Endothelial cell of umbilical vein (primary cell): ENCODE data around the gene MAMSTR. TPM values are rescaled to one million over a fixed set of nuclear protein-coding genes. Genes with fewer than 3 reads are reported as not detected.

ENCODE experiments used
- BruUV-seq: library from RNA; stranded (reverse); fragments of 400-500 nt; replicated peaks from 2 replicates; lab custom pipeline; 2021; lab: Mats Ljungman, UMichigan
- CTCF ChIA-PET: fragments of 300-600, 350-600 bp; sonication (Branson Sonifier 250); formaldehyde crosslinking; loops from one replicate; lab custom pipeline; 2021; ENCODE audit warnings: antibody characterized with exemption, inconsistent platforms; lab: Charles Lee
- POLR2A ChIA-PET: fragments of 300-600, 350-600 bp; sonication (Branson Sonifier 250); formaldehyde crosslinking; loops from one replicate; lab custom pipeline; 2021; ENCODE audit warnings: antibody characterized with exemption, inconsistent platforms; lab: Charles Lee
- DNase-seq: peaks from one replicate; pipeline ENCODE4 v3.0.0-alpha.2; 2011; ENCODE audit warnings: low read depth, low spot score
- FAIRE-seq: peaks from 2 replicates; lab custom pipeline; 2011; peaks lifted over from hg19 to GRCh38; lab: Jason Lieb, UNC
- H2AFZ ChIP-seq: 2 replicates; pipeline ENCODE4 v1.6.0; 2012; ENCODE audit warnings: low read depth, low read length, control low read depth, inconsistent platforms
- H3K27ac ChIP-seq: 2 replicates; pipeline ENCODE4 v1.5.1; 2011; ENCODE audit warnings: low read depth, mild to moderate bottlenecking, control low read depth, low read length, moderate library complexity; ENCODE audit not compliant: insufficient read depth
- H3K27me3 ChIP-seq, 2 experiments: 2 replicates each; pipeline versions ENCODE4 v1.6.0 to v1.6.1; 2011; ENCODE audit warnings: low read length in 2 of 2, mixed read lengths in 1 of 2; ENCODE audit not compliant: control insufficient read depth in 2 of 2, insufficient read depth in 2 of 2
- H3K36me3 ChIP-seq, 2 experiments: 2 replicates in 1 of 2; 3 replicates in 1 of 2; pipeline ENCODE4 v1.5.1; 2011; ENCODE audit warnings: low read length in 2 of 2, mild to moderate bottlenecking in 1 of 2, moderate library complexity in 1 of 2; ENCODE audit not compliant: control insufficient read depth in 2 of 2, insufficient read depth in 2 of 2; ENCODE audit errors: extremely low read depth in 1 of 2
- H3K4me1 ChIP-seq: 3 replicates; pipeline ENCODE4 v1.5.1; 2011; ENCODE audit warnings: mild to moderate bottlenecking, low read length; ENCODE audit not compliant: control insufficient read depth, insufficient read depth; ENCODE audit errors: extremely low read depth
- H3K4me2 ChIP-seq: 2 replicates; pipeline ENCODE4 v1.6.1; 2011; ENCODE audit warnings: low read length, control low read depth, mixed read lengths; ENCODE audit not compliant: insufficient read depth
- H3K4me3 ChIP-seq, 3 experiments: fragments of 200-600 bp in 1 of 3; sonication (generic), shearing (Covaris generic) in 1 of 3; replicated peaks in 1 of 3; 2 replicates each; pipeline ENCODE4 v1.5.1; 2011 to 2016; ENCODE audit warnings: control low read depth in 3 of 3, low read length in 3 of 3, mild to moderate bottlenecking in 2 of 3, inconsistent platforms in 1 of 3, low read depth in 1 of 3, moderate library complexity in 1 of 3; ENCODE audit not compliant: insufficient read depth in 1 of 3
- H3K79me2 ChIP-seq: 2 replicates; pipeline ENCODE4 v1.6.0; 2012; ENCODE audit warnings: low read length, inconsistent platforms; ENCODE audit not compliant: control insufficient read depth, insufficient read depth
- H3K9ac ChIP-seq: replicated peaks from 2 replicates; pipeline ENCODE3; 2011; ENCODE audit warnings: low read length, control low read depth; ENCODE audit not compliant: insufficient read depth; ENCODE audit errors: extremely low read depth
- H3K9me1 ChIP-seq: replicated peaks from 3 replicates; pipeline ENCODE4 v1.6.0; 2011; ENCODE audit warnings: mild to moderate bottlenecking, low read length; ENCODE audit not compliant: control insufficient read depth, insufficient read depth; ENCODE audit errors: extremely low read depth
- H3K9me3 ChIP-seq: replicated peaks from 2 replicates; pipeline ENCODE4 v1.5.1; 2012; ENCODE audit warnings: low read length, inconsistent platforms; ENCODE audit not compliant: control insufficient read depth, insufficient read depth
- H4K20me1 ChIP-seq: replicated peaks from 2 replicates; pipeline ENCODE3; 2011; ENCODE audit warnings: mild to moderate bottlenecking, low read length; ENCODE audit not compliant: control insufficient read depth, insufficient read depth; ENCODE audit errors: extremely low read depth
- CTCF ChIP-seq, 2 donors: IDR thresholded peaks; 1 replicate in 1 of 2; 2 replicates in 1 of 2; pipeline ENCODE4 v1.5.1; 2011; ENCODE audit warnings: low read length in 2 of 2, mild to moderate bottlenecking in 2 of 2, moderate library complexity in 2 of 2, control low read depth in 1 of 2, inconsistent platforms in 1 of 2, low read depth in 1 of 2; ENCODE audit not compliant: insufficient read depth in 1 of 2; ENCODE audit errors: extremely low read depth in 1 of 2
- FOS ChIP-seq: IDR thresholded peaks from 2 replicates; pipeline ENCODE4 v1.6.1; 2011; ENCODE audit warnings: mild to moderate bottlenecking, low read length, moderate library complexity, borderline replicate concordance; ENCODE audit not compliant: insufficient read depth
- GATA2 ChIP-seq: IDR thresholded peaks from 2 replicates; pipeline ENCODE4 v1.7.0; 2011; ENCODE audit warnings: low read depth, mild to moderate bottlenecking, moderate library complexity, mixed read lengths, low read length; ENCODE audit not compliant: insufficient read length, insufficient read depth
- JUN ChIP-seq: IDR thresholded peaks from 2 replicates; pipeline ENCODE4 v1.6.1; 2011; ENCODE audit warnings: borderline replicate concordance, low read depth; ENCODE audit not compliant: insufficient read length, insufficient read depth
- MYC ChIP-seq: IDR thresholded peaks from one replicate; pipeline ENCODE4 v1.6.1; 2011; ENCODE audit warnings: mild to moderate bottlenecking, low read depth, low read length
- POLR2A ChIP-seq: IDR thresholded peaks from 2 replicates; pipeline ENCODE4 v1.6.1; 2012; ENCODE audit warnings: low read depth, mild to moderate bottlenecking, control low read depth, low read length
- dilution Hi-C: fragments of 300-500 bp; cut with MboI; formaldehyde crosslinking; loops from one replicate; pipeline ENCODE4 v1.15.0; 2019; ENCODE audit warnings: low sequenced_read_pairs; ENCODE audit not compliant: extremely low pct_ligation_motif_present
- intact Hi-C: fragments of 100-400 bp; cut with micrococcal nuclease; formaldehyde crosslinking; loops from one replicate; pipeline ENCODE4 v1.10.0; 2022
- polyA plus RNA-seq, 4 experiments: library from polyadenylated mRNA; depleted of rRNA in 3 of 4; stranded (reverse) in 3 of 4; unstranded in 1 of 4; fragments of >200 nt; gene quantifications; 2 replicates each; pipeline versions ENCODE4 v1.2.1 to v1.2.3, GENCODE V29; 2011 to 2012; ENCODE audit warnings: missing spikeins in 1 of 4
- total RNA-seq: library from RNA; stranded (reverse); gene quantifications from 2 replicates; pipeline ENCODE4 v1.2.3, GENCODE V29; 2021

The MAMSTR gene
- total and polyA plus RNA-seq, 2 donors (not counting 3 experiments of a cell fraction or from before 2014, with no cell fraction given): 0.57 to 0.84 TPM

- Histone ChIP-seq H3K27ac (no peak overlapping the region), H3K27me3 (no peaks in the 10 kb centered on the region), H3K4me1 (no peaks in the 10 kb centered on the region), H3K9ac (no peak overlapping the region), H2AFZ (no peak overlapping the region), H3K36me3 (no peaks in the 10 kb centered on the region), H3K79me2 (no peaks in the 10 kb centered on the region), H3K4me2 (no peak overlapping the region), H3K9me1 (no peaks in the 10 kb centered on the region), H3K9me3 (no peaks in the 10 kb centered on the region), H3K4me3 (no peak overlapping the region), H4K20me1 (no peaks in the 10 kb centered on the region)
- POLR2A ChIA-PET: no interaction called here
- intact Hi-C loops (no loop called here), dilution Hi-C loops (no loop called here)
- CTCF ChIA-PET: interaction anchor here (1.4 to 3.6 kb wide), 8 partner anchors 13 to 160 kb away, joined by 5 to 41 read pairs (median 18); partner anchors contain the start of genes CA11, FUT2 and HSD17B14
- no TSS peak for BruUV-seq
- TF ChIP-seq FOS (no peak), GATA2 (no peak), CTCF (IDR thresholded peaks at IDR 0.05; ENCODE audit: extremely low read depth in 1 of 2, insufficient read depth in 1 of 2, low read depth in 1 of 2, low read length in 2 of 2) (no peak), MYC (no peak), JUN (no peak), POLR2A (no peak)
- FAIRE-seq: no peak
- no peak for DNase-seq
Observed at GRCh38 chr19:48676487-48676886, 43.0 kb downstream of the MAMSTR start.
